NK-92 treated with Interleukin-12 subunit alpha and Interleukin-12 subunit beta, amount 100 ng/mL, for 24 hours (cell line): Measurements from ENCODE around the gene NRXN2.

Experiments
- DNase-seq: peaks from one replicate; lab custom pipeline; 2025; lab: John Stamatoyannopoulos, UW

The NRXN2 gene

GRCh38 chr11:64649291-64649697, 73.7 kb downstream of the NRXN2 start:
- DNase-seq: no peak

GRCh38 chr11:64648551-64648950, 74.4 kb downstream of the NRXN2 start:
- DNase-seq: no peak

GRCh38 chr11:64647019-64647779, 75.8 kb downstream of the NRXN2 start:
- no peak for DNase-seq

GRCh38 chr11:64644647-64645275, 78.2 kb downstream of the NRXN2 start:
- DNase-seq: no peak

- DNase-seq: no peak
Observed at GRCh38 chr11:64643920-64644646, 78.9 kb downstream of the NRXN2 start.

- no peak for DNase-seq
Observed at GRCh38 chr11:64643256-64643881, 79.6 kb downstream of the NRXN2 start.

- DNase-seq: no peak
Observed at GRCh38 chr11:64642871-64643255, 80.1 kb downstream of the NRXN2 start.

- no peak for DNase-seq
Observed at GRCh38 chr11:64642418-64642735, 80.6 kb downstream of the NRXN2 start.

- DNase-seq: no peak
Observed at GRCh38 chr11:64641596-64642417, 81.2 kb downstream of the NRXN2 start.

- no peak for DNase-seq
Observed at GRCh38 chr11:64639885-64640284, 83.1 kb downstream of the NRXN2 start.

- DNase-seq: no peak
Observed at GRCh38 chr11:64638829-64639228, 84.2 kb downstream of the NRXN2 start.

GRCh38 chr11:64638018-64638665, 84.9 kb downstream of the NRXN2 start:
- no peak for DNase-seq

GRCh38 chr11:64637334-64638017, 85.5 kb downstream of the NRXN2 start:
- no peak for DNase-seq

- DNase-seq: no peak
Observed at GRCh38 chr11:64633555-64634159, 89.3 kb downstream of the NRXN2 start.

GRCh38 chr11:64632654-64633053, 90.3 kb downstream of the NRXN2 start:
- DNase-seq: no peak

- DNase-seq: no peak
Observed at GRCh38 chr11:64632237-64632636, 90.8 kb downstream of the NRXN2 start.

- no peak for DNase-seq
Observed at GRCh38 chr11:64631675-64632074, 91.3 kb downstream of the NRXN2 start.

- no peak for DNase-seq
Observed at GRCh38 chr11:64629796-64630562, 93.0 kb downstream of the NRXN2 start.

- DNase-seq: no peak
Observed at GRCh38 chr11:64629103-64629502, 93.9 kb downstream of the NRXN2 start.

GRCh38 chr11:64628596-64628995, 94.4 kb downstream of the NRXN2 start:
- no peak for DNase-seq
